Activated CD4-positive, alpha-beta memory T cell treated with anti-CD3 and anti-CD28 coated beads, Interleukin-2, amount 10 ng/mL, durations not matched to agents 7 days and 5 days (primary cell): ENCODE results near the gene ZDHHC3. TPM values are rescaled to one million over a fixed set of nuclear protein-coding genes. Genes with fewer than 3 reads are reported as not detected.
"Not testable (repeated sequence)": the region's sequence is repeated elsewhere in the genome, so short reads cannot be mapped to it uniquely, and the experiment has no call there.

Source experiments
- CTCF ChIA-PET: fragments of 350-600 bp; sonication (Branson Sonifier 250); formaldehyde crosslinking; loops from one replicate; lab custom pipeline; 2021; ENCODE audit warnings: antibody characterized with exemption, inconsistent platforms; lab: Charles Lee
- POLR2A ChIA-PET: fragments of 350-600 bp; sonication (Branson Sonifier 250); formaldehyde crosslinking; loops from one replicate; lab custom pipeline; 2021; ENCODE audit warnings: antibody characterized with exemption; lab: Charles Lee
- DNase-seq: peaks from one replicate; pipeline ENCODE4 v3.0.0-alpha.2; 2020
- H3K27ac Mint-ChIP-seq: one replicate; pipeline ENCODE4 v1.8.0; 2021; ENCODE audit warnings: mild to moderate bottlenecking, mixed read lengths
- H3K27me3 Mint-ChIP-seq: one replicate; pipeline ENCODE4 v1.8.0; 2021; ENCODE audit warnings: mixed read lengths
- H3K36me3 Mint-ChIP-seq: one replicate; pipeline ENCODE4 v1.8.0; 2021; ENCODE audit warnings: low read depth, mixed read lengths
- H3K4me1 Mint-ChIP-seq: one replicate; pipeline ENCODE4 v1.8.0; 2021; ENCODE audit warnings: mixed read lengths
- H3K4me3 Mint-ChIP-seq: one replicate; pipeline ENCODE4 v1.8.0; 2021; ENCODE audit warnings: mild to moderate bottlenecking, mixed read lengths
- H3K9me3 Mint-ChIP-seq: one replicate; pipeline ENCODE4 v1.8.0; 2021; ENCODE audit warnings: mixed read lengths
- total RNA-seq, 2 experiments: library from RNA; stranded (reverse); gene quantifications; one replicate each; pipeline ENCODE4 v1.2.3, GENCODE V29; 2021

The ZDHHC3 gene
- total RNA-seq, 2 experiments from 2014 or later, result 46.6 to 51.6 TPM

DNA sequence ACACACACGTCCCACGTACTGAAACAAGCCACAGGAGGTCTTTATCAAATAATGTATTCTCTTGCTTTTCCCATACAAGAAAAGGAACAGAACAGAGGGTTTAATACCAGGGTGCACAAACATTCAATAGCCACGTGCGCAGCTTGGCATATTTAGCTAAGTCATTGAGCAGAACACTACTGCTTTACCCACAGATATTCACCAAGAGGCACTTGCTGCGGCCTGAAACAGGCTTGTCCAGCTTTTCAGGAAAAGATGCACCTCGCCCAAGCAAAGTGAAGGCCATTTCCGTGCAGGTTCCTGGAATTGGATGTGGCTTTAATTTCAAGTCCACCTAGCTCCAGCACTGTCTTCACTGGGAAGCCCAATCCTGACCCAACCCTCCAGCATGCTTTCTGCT is 17.6 kb downstream of the ZDHHC3 start:
- no peaks in the 10 kb centered on the region for H3K9me3 Mint-ChIP-seq
- CTCF ChIA-PET, result interaction anchor here (1.1 kb wide), 1 partner anchor 702 kb away, joined by 3 read pairs; no protein-coding TSS in a partner anchor
- no peak for DNase-seq
- H3K36me3 Mint-ChIP-seq, result peaks cover 9% of the 10 kb centered on the region
- H3K27ac Mint-ChIP-seq, result no peak overlapping the region
- no peaks in the 10 kb centered on the region for H3K27me3 Mint-ChIP-seq
- H3K4me1 Mint-ChIP-seq, result peaks cover 16% of the 10 kb centered on the region
- H3K4me3 Mint-ChIP-seq, result no peak overlapping the region
- POLR2A ChIA-PET, result interaction anchor here (1.3 kb wide), 1 partner anchor 9 kb away, joined by 4 read pairs; no protein-coding TSS in a partner anchor

DNA sequence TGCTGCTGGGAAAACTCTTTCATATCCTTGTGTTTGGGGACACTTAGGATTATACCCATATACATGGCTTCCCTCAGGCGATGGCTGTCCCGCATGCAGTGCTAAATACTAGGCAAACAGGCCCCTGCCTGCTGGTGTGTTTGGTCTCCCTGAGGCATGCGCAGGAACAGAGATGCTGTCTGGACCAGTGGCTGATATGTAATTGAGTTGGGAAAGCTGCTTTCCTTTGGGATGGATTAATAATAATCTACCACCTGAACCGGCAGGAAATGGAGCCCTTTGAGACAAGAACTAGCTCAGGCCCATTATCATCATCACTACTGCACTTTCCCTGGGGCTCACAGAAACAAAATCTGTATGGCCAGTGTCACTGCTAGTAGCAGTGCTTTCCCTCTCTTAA is 18.0 kb downstream of the ZDHHC3 start:
- H3K27ac Mint-ChIP-seq, result no peak overlapping the region
- no peaks in the 10 kb centered on the region for H3K9me3 Mint-ChIP-seq
- H3K4me3 Mint-ChIP-seq, result no peak overlapping the region
- H3K36me3 Mint-ChIP-seq, result peaks cover 9% of the 10 kb centered on the region
- ChIA-PET CTCF (interaction anchor here (1.1 kb wide), 1 partner anchor 702 kb away, joined by 3 read pairs; no protein-coding TSS in a partner anchor), POLR2A (interaction anchor here (1.3 kb wide), 1 partner anchor 10 kb away, joined by 4 read pairs; no protein-coding TSS in a partner anchor)
- peaks cover 16% of the 10 kb centered on the region for H3K4me1 Mint-ChIP-seq
- DNase-seq, result no peak
- H3K27me3 Mint-ChIP-seq, result no peaks in the 10 kb centered on the region

DNA sequence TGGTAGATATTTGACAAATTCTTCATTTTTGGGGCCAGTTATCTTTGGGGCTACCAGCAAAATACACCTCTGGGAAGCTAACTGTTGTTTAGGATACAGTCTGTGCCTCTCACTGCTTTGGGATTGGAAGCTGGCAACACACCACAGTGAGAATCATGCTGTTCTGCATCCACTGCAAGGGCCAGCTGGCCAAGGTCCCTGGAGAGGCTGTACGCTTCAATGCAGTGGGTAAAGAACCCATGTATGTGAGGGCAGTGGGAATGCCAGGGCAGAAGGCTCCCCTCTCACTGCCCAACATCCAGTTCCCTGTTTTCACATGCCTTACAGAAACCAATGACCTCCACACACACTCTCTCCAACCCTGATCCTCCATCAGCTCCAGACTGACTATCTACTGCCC is 20.1 kb downstream of the ZDHHC3 start:
- Mint-ChIP-seq H3K27me3 (no peaks in the 10 kb centered on the region), H3K36me3 (peaks cover 12% of the 10 kb centered on the region), H3K9me3 (no peaks in the 10 kb centered on the region), H3K4me3 (no peak overlapping the region), H3K27ac (no peak overlapping the region), H3K4me1 (peaks cover 8% of the 10 kb centered on the region)
- ChIA-PET CTCF (interaction anchor here (0.5 kb wide), 1 partner anchor 252 kb away, joined by 4 read pairs; no protein-coding TSS in a partner anchor), POLR2A (interaction anchor here (0.9 kb wide), 1 partner anchor 9 kb away, joined by 3 read pairs; no protein-coding TSS in a partner anchor)
- DNase-seq, result no peak

DNA sequence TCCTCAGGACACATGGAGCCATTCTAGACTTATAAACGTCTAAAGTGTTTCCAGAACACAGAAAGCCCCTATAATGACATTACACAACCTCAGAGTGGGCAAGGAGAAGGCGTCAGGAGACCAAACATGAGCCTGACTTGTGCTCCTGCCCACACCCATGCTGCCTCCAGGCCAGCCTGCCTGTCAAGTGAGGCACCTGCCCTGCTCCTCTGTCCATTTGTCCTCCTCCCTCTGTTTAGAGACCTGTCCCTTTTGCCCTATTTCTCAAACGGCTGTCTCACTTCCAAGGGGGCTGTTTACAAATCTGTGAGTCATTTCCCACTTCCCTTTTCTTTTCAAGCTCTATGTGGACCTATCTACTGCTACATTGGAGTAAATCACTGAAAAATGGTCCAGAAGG is 21.0 kb downstream of the ZDHHC3 start:
- H3K27me3 Mint-ChIP-seq, result no peaks in the 10 kb centered on the region
- peaks cover 12% of the 10 kb centered on the region for H3K36me3 Mint-ChIP-seq
- ChIA-PET POLR2A (no interaction called here), CTCF (interaction anchor here (0.6 kb wide), 1 partner anchor 433 kb away, joined by 5 read pairs; no protein-coding TSS in a partner anchor)
- H3K27ac Mint-ChIP-seq, result no peak overlapping the region
- H3K4me3 Mint-ChIP-seq, result no peak overlapping the region
- no peak for DNase-seq
- H3K9me3 Mint-ChIP-seq, result no peaks in the 10 kb centered on the region
- H3K4me1 Mint-ChIP-seq, result peaks cover 3% of the 10 kb centered on the region

DNA sequence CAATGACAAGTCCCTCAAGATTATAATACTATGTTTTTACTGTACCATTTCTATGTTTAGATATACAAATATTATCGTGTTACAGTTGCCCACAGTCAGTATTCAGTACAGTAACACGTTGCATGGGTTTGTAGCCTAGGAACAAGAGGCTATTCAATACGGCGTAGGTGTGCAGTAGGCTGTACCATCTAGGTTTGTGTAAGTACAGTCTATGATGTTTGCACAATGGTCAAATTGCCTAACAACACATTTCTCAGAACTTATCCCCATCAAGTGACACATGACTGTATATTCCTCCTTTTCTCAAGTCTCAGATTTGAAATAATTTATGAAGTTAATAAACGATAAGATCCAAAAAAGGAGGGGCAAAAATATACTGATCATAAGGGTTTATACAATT is 21.7 kb downstream of the ZDHHC3 start:
- H3K27ac Mint-ChIP-seq, result no peak overlapping the region
- ChIA-PET CTCF (no interaction called here), POLR2A (no interaction called here)
- peaks cover 12% of the 10 kb centered on the region for H3K36me3 Mint-ChIP-seq
- no peaks in the 10 kb centered on the region for H3K27me3 Mint-ChIP-seq
- DNase-seq, result no peak
- H3K4me3 Mint-ChIP-seq, result no peak overlapping the region
- no peaks in the 10 kb centered on the region for H3K9me3 Mint-ChIP-seq
- peaks cover 3% of the 10 kb centered on the region for H3K4me1 Mint-ChIP-seq

DNA sequence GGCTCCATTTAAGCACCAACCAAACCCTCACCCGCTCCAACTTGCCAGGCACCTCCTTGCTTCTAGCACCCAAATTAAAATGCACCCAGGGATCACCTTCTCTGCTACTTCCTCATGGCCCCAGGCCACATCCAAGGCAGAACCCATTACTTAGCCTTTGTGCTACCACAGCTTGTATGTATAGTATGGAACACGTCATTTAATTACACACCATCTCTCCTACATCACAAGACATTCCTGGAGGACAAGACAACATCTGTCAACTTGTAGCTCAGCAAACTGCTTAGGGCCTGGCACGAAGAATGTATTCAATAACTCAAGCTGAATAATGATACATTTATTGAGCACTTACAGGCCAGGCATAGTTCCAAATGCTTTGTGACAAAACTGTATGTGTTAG is 23.3 kb downstream of the ZDHHC3 start:
- Mint-ChIP-seq H3K4me3 (no peak overlapping the region), H3K9me3 (no peaks in the 10 kb centered on the region), H3K27me3 (no peaks in the 10 kb centered on the region), H3K27ac (no peak overlapping the region), H3K36me3 (peaks cover 12% of the 10 kb centered on the region), H3K4me1 (peaks cover 3% of the 10 kb centered on the region)
- ChIA-PET POLR2A (no interaction called here), CTCF (no interaction called here)
- no peak for DNase-seq

DNA sequence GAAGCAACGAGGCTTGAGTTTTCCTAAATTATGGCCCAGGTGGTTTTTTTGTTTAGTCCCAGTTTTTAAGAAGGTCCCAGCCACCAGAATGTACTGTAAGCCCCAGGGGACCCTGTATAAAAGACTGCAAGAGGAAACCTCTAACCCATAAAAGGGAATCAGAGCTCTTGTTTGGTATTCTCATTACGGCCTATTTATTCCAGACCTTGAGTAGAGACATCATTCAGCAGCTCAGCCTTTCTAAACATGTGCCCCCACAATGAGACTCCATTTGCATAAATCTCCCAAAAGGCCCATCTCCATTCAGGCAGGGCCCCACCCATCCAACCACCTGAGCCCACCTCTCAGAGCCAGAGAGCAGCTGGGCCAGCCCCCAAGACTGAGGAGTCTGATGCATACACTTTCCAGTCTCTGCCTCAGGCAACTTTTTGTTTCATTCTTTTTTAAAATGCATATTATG is 25.7 kb downstream of the ZDHHC3 start:
- H3K9me3 Mint-ChIP-seq, result no peaks in the 10 kb centered on the region
- no peaks in the 10 kb centered on the region for H3K27me3 Mint-ChIP-seq
- no peak overlapping the region for H3K4me3 Mint-ChIP-seq
- POLR2A ChIA-PET, result no interaction called here
- no peak for DNase-seq
- peaks cover 13% of the 10 kb centered on the region for H3K36me3 Mint-ChIP-seq
- H3K4me1 Mint-ChIP-seq, result peaks cover 3% of the 10 kb centered on the region
- CTCF ChIA-PET, result interaction anchor here (1.1 kb wide), 1 partner anchor 36 kb away, joined by 3 read pairs; no protein-coding TSS in a partner anchor
- no peak overlapping the region for H3K27ac Mint-ChIP-seq

DNA sequence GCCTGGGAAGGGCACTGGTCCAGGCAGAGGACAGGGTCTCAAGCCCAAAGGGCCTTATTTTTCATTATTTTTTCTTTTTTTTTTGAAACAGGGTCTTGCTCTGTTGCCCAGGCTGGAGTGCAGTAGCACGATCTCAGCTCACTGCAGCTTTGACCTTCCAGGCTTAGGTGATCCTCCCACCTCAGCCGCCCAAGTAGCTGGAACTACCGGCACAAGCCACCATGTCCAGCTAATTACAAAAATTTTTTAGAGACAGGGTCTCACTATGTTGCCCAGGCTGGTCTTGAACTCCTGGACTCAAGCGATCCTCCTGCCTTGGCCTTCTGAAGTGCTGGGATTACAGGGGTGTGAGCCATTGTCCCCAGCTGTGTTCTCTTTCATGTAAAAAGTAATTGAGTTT is 26.2 kb downstream of the ZDHHC3 start:
- CTCF ChIA-PET, result interaction anchor here (1.1 kb wide), 1 partner anchor 36 kb away, joined by 3 read pairs; no protein-coding TSS in a partner anchor
- peaks cover 16% of the 10 kb centered on the region for H3K36me3 Mint-ChIP-seq
- H3K4me1 Mint-ChIP-seq, DNase-seq, POLR2A ChIA-PET, H3K27ac Mint-ChIP-seq, H3K9me3 Mint-ChIP-seq, H3K4me3 Mint-ChIP-seq, H3K27me3 Mint-ChIP-seq: not testable (repeated sequence)

DNA sequence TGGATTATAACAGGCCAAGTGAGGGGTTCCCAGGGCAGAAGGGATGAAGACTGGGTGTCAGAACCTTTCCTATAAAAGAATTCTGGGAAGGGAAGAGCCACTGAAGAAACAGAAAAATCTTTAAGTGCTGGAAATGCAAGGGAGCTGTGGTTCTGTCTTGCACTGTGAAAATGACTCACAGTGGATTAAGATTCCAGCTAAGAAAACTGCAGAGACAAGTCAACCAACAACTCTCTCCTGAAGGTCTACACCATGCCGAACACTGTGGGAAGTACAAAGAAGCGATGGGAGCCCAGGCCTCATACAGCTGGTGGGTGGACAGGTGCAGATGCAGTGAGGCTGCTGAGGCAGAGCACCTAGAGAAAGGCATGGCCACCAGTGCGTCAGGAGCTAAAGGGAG is 27.7 kb downstream of the ZDHHC3 start:
- no peak for DNase-seq
- no peaks in the 10 kb centered on the region for H3K4me1 Mint-ChIP-seq
- H3K36me3 Mint-ChIP-seq, result peaks cover 14% of the 10 kb centered on the region
- H3K27ac Mint-ChIP-seq, result no peak overlapping the region
- H3K27me3 Mint-ChIP-seq, result no peaks in the 10 kb centered on the region
- no peaks in the 10 kb centered on the region for H3K9me3 Mint-ChIP-seq
- H3K4me3 Mint-ChIP-seq, result no peak overlapping the region
- ChIA-PET POLR2A (no interaction called here), CTCF (no interaction called here)

DNA sequence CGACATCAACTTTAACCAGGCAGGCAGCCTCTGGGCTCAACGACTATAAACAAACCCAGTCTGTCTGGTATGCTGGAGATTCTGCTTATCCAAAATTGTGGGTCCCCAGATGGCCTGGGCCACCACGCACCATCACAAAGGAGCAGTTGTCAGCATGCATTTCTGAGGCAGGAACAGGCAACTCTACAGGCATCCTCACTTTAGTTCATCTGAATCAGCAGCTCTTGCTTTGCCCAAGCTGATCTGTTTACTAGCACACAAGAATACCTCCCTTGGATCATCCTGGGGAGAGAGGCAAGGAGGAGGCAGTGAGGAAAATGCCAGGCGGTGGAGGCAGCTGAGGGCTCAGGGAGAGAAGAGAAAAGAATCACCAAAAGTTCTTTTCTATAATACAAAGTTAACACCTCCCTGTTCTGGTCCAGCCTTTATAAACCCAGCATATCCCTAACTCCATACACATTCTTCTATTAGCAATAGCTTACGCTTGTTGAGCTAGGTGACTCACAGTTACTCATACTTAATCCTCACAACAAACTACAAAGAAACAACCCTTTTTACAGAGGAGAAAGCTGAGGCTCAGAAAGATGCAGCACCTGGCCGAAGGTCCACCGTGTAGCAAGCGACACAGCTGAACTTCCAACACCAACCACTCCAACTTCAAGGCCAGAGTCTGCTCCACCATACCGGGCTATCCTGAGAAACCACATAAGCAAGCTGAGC is 33.6 kb downstream of the ZDHHC3 start:
- DNase-seq, result no peak
- no peak overlapping the region for H3K27ac Mint-ChIP-seq
- CTCF ChIA-PET, result no interaction called here
- POLR2A ChIA-PET, result no interaction called here
- peaks cover 37% of the 10 kb centered on the region for H3K36me3 Mint-ChIP-seq
- no peaks in the 10 kb centered on the region for H3K27me3 Mint-ChIP-seq
- H3K9me3 Mint-ChIP-seq, result no peaks in the 10 kb centered on the region
- no peak overlapping the region for H3K4me3 Mint-ChIP-seq
- no peaks in the 10 kb centered on the region for H3K4me1 Mint-ChIP-seq

DNA sequence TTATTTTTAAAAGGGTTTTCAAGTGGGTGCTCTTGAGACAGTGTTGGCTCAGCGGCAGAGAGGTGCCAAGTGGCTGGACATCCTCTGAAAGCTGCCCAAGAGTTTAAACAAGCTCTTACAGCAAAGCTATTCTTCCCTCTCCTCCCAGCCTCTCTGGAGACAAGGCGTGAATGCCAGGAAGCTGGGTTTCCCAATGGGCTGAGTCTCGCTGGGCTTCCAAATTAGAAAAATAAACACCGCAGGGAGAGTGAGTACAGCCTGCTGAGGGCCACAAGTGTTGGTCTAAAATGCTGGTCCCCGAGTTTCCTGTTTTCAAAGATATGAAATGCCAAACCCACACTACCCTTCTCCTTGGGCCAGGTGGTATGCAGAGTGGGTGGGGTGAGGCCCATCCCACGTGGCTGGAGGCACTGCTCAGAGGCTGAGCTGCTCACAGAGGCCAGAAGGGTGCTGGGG is 36.4 kb downstream of the ZDHHC3 start:
- ChIA-PET POLR2A (no interaction called here), CTCF (no interaction called here)
- H3K9me3 Mint-ChIP-seq, result no peaks in the 10 kb centered on the region
- H3K36me3 Mint-ChIP-seq, result peaks cover 37% of the 10 kb centered on the region
- no peak for DNase-seq
- H3K27ac Mint-ChIP-seq, result no peak overlapping the region
- peaks cover 6% of the 10 kb centered on the region for H3K4me1 Mint-ChIP-seq
- no peaks in the 10 kb centered on the region for H3K27me3 Mint-ChIP-seq
- H3K4me3 Mint-ChIP-seq, result no peak overlapping the region

DNA sequence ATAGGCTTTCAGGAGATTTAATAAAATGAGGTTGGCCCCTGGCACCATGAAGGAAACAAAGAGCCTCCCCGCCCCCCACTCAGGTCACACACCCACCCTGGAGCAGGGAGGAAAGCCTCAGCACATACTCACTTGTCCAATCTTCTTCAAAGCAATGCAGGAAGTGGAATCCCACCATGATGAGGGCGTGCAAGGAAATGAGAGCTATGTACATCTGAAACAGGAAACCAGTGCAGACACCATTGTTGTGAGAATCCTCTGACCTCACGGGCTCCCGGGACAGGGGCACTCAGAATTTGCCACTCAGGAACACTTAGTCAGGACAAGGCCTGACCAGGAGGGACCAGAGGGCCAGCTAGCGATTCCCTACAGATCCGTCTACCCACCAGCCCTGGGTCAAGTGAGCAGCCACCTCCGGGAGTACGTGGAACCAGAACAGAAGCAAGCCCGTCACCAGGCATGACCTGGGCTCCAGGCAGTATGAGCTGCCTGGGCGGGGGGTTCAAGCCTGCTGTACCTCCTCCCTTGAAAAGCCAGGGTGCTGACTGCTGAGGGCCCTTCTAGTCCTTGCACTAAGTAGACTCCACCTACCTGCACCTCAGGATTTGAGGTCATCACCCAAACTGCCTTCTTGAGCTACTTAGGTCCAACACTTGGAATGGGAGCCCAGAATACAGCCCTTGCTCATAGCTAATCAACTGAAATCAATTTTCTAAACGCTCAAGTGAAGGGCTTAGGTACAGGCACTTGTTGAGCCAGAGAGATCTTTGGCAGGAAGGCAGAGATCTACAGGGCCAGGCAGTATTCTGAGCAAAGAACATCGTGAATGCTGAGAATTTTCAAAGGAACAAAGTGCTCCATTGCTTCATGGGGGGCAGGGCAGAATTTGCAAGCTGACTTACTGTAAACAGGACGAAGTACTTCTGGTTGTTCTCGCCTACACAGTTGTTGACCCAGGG is 42.7 kb downstream of the ZDHHC3 start:
- Mint-ChIP-seq H3K27ac (no peak overlapping the region), H3K4me1 (peaks cover 10% of the 10 kb centered on the region), H3K9me3 (no peaks in the 10 kb centered on the region), H3K27me3 (no peaks in the 10 kb centered on the region), H3K36me3 (peaks cover 42% of the 10 kb centered on the region), H3K4me3 (no peak overlapping the region)
- DNase-seq, result no peak
- ChIA-PET POLR2A (interaction anchor here (0.7 kb wide), 1 partner anchor 9 kb away, joined by 3 read pairs; no protein-coding TSS in a partner anchor), CTCF (no interaction called here)

DNA sequence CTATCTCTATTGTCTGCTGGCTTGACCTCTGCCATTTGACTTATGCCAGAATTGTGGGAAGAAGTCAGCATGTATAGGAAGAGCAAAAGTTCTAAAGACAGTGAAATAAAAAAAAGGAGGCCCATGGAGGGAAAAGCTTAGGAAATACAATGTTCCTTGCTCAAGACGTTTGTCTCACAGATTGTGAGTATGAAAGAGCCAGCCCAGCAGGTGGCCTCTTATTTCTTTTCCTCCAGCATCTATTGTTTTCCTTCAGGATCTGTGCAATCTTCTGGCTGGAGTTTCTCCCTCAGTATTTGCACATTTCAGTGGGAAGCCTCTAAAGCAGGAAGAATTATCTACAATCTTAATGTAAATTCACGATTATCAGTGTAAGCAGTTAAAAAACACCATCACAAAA is 43.7 kb downstream of the ZDHHC3 start:
- DNase-seq, result no peak
- H3K4me3 Mint-ChIP-seq, result no peak overlapping the region
- no peaks in the 10 kb centered on the region for H3K9me3 Mint-ChIP-seq
- H3K4me1 Mint-ChIP-seq, result peaks cover 10% of the 10 kb centered on the region
- peaks cover 39% of the 10 kb centered on the region for H3K36me3 Mint-ChIP-seq
- no peaks in the 10 kb centered on the region for H3K27me3 Mint-ChIP-seq
- ChIA-PET CTCF (no interaction called here), POLR2A (no interaction called here)
- no peak overlapping the region for H3K27ac Mint-ChIP-seq
